ENCODE measurements around the gene PHACTR1.

PHACTR1 gene

DNA sequence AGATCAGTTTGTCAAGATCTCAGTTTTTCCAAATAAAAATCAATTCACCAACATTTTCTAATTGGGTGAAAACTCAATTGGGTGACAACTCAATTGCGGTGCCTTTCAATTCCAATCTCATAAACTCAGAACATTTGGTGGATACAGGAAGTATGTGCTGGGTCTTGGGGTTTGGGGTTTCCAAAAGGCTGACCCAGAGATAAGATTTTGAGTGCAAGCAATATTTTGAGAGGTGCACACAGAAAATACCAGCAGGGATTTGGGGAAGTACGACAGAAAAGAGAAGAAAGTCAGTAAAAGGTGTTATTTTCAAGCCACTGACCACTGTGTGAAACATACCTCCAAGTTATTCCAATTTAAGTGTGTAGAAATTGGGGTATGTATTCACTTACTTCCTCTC is 258.0 kb downstream of the PHACTR1 start:
- POLR2A ChIA-PET (ENCODE audit: low non-redundant PET): no interaction called here
- CTCF ChIA-PET: no interaction called here
- TF ChIP-seq, protein P1, sequence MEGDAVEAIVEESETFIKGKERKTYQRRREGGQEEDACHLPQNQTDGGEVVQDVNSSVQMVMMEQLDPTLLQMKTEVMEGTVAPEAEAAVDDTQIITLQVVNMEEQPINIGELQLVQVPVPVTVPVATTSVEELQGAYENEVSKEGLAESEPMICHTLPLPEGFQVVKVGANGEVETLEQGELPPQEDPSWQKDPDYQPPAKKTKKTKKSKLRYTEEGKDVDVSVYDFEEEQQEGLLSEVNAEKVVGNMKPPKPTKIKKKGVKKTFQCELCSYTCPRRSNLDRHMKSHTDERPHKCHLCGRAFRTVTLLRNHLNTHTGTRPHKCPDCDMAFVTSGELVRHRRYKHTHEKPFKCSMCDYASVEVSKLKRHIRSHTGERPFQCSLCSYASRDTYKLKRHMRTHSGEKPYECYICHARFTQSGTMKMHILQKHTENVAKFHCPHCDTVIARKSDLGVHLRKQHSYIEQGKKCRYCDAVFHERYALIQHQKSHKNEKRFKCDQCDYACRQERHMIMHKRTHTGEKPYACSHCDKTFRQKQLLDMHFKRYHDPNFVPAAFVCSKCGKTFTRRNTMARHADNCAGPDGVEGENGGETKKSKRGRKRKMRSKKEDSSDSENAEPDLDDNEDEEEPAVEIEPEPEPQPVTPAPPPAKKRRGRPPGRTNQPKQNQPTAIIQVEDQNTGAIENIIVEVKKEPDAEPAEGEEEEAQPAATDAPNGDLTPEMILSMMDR (conservative IDR thresholded peaks at IDR 0.05; ENCODE audit: low read depth): no peak
- DNase-seq (ENCODE audit: low spot score): no peak
- H3K27ac ChIP-seq: no peak overlapping the region

GRCh38 chr6:12976366-12976765 is 259.8 kb downstream of the PHACTR1 start:
- ChIA-PET CTCF (no interaction called here), POLR2A (ENCODE audit: low non-redundant PET) (no interaction called here)
- TF ChIP-seq, protein P1 (conservative IDR thresholded peaks at IDR 0.05; ENCODE audit: low read depth): no peak

GRCh38 chr6:12977206-12977605 is 260.6 kb downstream of the PHACTR1 start:
- ChIA-PET POLR2A (ENCODE audit: low non-redundant PET) (no interaction called here), CTCF (no interaction called here)
- DNase-seq (ENCODE audit: low spot score): no peak
- H3K27ac ChIP-seq: no peak overlapping the region
- TF ChIP-seq, protein P1 (conservative IDR thresholded peaks at IDR 0.05; ENCODE audit: low read depth): no peak

More at GRCh38 chr6:12976366-12976765, 259.8 kb downstream of the PHACTR1 start:
- H3K27ac ChIP-seq: no peak overlapping the region
- DNase-seq (ENCODE audit: low spot score): no peak

- POLR2A ChIA-PET (ENCODE audit: low non-redundant PET): no interaction called here
- no peak for DNase-seq (ENCODE audit: low spot score)
- H3K27ac ChIP-seq: no peak overlapping the region
- CTCF ChIA-PET: no interaction called here
- TF ChIP-seq, protein P1 (conservative IDR thresholded peaks at IDR 0.05; ENCODE audit: low read depth): no peak
Measured at GRCh38 chr6:12977806-12978205, 261.2 kb downstream of the PHACTR1 start.

DNA sequence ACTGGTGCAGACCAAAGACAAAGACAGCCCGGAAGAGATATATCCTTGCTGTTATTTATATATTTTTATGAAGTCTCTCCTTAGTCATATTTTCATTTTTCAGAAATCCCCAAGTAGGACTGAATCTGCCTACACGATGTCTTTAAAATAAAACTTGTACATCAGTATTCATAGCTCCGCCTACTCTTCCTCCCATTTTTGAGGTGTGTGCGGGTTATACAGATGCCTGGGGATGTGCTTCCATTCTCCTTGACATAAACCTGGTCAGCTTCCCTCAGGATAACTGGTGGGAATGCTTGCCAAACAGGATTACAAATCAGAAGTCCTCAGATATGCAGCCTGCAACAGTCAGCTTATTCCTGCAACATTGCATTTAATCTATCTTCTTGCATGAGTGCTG is 264.2 kb downstream of the PHACTR1 start:
- ChIA-PET CTCF (interaction anchor here (0.6 kb wide), 1 partner anchor 112 kb away, joined by 4 read pairs; no protein-coding TSS in a partner anchor), POLR2A (ENCODE audit: low non-redundant PET) (no interaction called here)
- TF ChIP-seq, protein P1 (conservative IDR thresholded peaks at IDR 0.05; ENCODE audit: low read depth): no peak
- H3K27ac ChIP-seq: no peak overlapping the region
- no peak for DNase-seq (ENCODE audit: low spot score)

DNA sequence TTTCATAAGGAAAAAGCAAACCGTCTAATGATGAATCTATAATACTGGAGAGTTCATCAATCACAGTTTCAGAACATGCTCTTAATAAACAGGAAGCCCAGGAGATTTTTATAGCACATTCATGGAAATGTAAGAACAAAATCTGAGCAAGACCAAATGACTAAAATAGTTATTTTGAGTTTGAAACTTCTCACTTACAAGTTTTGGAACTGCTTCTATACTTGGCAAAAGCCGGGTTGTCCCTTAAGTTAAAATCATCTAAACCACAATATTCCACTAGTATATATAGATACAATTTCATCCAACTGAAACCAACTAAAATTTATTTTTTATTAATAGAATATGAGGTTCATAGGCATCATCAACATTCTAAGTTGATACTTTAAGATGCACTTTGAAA is 268.2 kb downstream of the PHACTR1 start:
- no peak for DNase-seq (ENCODE audit: low spot score)
- H3K27ac ChIP-seq: no peak overlapping the region
- TF ChIP-seq, protein P1 (conservative IDR thresholded peaks at IDR 0.05; ENCODE audit: low read depth): no peak
- CTCF ChIA-PET: no interaction called here
- POLR2A ChIA-PET (ENCODE audit: low non-redundant PET): no interaction called here

DNA sequence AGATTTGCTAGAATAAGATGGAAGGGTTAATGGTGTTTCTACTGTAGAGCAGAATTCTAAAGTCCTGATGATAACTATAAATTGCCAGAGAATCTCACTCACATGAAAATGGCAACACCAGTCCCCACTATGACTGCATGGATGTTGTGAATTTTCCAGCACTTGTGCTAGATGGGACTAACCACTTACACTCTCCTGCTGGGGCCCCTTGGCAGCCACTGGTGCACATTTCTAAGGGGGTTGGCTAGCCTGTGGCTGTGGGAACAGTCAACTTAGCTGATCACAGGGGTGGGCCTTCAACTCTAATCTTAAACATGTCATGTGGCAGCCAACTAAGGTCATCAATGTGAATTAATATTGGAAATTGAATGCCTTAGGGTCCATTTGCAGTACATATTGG is 271.2 kb downstream of the PHACTR1 start:
- ChIA-PET CTCF (no interaction called here), POLR2A (ENCODE audit: low non-redundant PET) (no interaction called here)
- TF ChIP-seq, protein P1 (conservative IDR thresholded peaks at IDR 0.05; ENCODE audit: low read depth): no peak
- DNase-seq (ENCODE audit: low spot score): no peak
- no peak overlapping the region for H3K27ac ChIP-seq
